Heart left ventricle (tissue), 16 donors: ENCODE data around the gene CCNJL. TPM values are rescaled to one million over a fixed set of nuclear protein-coding genes. Genes with fewer than 3 reads are reported as not detected.

Experiments
- ATAC-seq, 4 donors: fragments of 200-7000 bp; cut with Tn5 transposase; one replicate each; pipeline ENCODE4 v1.9.1; 2020 to 2022; ENCODE audit warnings: moderate library complexity in 4 of 4, mild to moderate bottlenecking in 3 of 4, moderate number of reproducible peaks in 1 of 4
- DNase-seq, 5 donors: peaks; one replicate each; pipeline ENCODE4 v3.0.0-alpha.2; 2020
- H3K27ac ChIP-seq, 12 donors: fragments of 200-600 bp; sonication (generic) in 4 of 12; one replicate each; pipeline versions ENCODE4 v1.5.0 to v1.8.0; 2016 to 2022; ENCODE audit warnings: mild to moderate bottlenecking in 2 of 12
- H3K27me3 ChIP-seq, 9 donors: fragments of 200-600 bp; sonication (generic) in 2 of 9; one replicate each; pipeline versions ENCODE4 v1.5.1 to v1.8.0; 2016 to 2022; ENCODE audit warnings: mild to moderate bottlenecking in 3 of 9
- H3K36me3 ChIP-seq, 9 donors: fragments of 200-600 bp; sonication (generic) in 2 of 9; one replicate each; pipeline versions ENCODE4 v1.5.0 to v1.8.0; 2018 to 2022; ENCODE audit warnings: mild to moderate bottlenecking in 2 of 9
- H3K4me1 ChIP-seq, 12 donors: fragments of 200-600 bp; sonication (generic) in 4 of 12; one replicate each; pipeline versions ENCODE4 v1.5.0 to v1.8.0; 2016 to 2022; ENCODE audit warnings: mild to moderate bottlenecking in 3 of 12
- H3K4me3 ChIP-seq, 12 donors: fragments of 200-600 bp; sonication (generic) in 4 of 12; one replicate each; pipeline versions ENCODE4 v1.5.0 to v1.8.0; 2017 to 2022; ENCODE audit warnings: mild to moderate bottlenecking in 9 of 12, moderate library complexity in 4 of 12
- H3K9me3 ChIP-seq, 12 donors: fragments of 200-600 bp; sonication (generic) in 4 of 12; one replicate each; pipeline versions ENCODE4 v1.5.0 to v1.8.0; 2016 to 2022; ENCODE audit warnings: mild to moderate bottlenecking in 1 of 12
- POLR2A ChIP-seq, 2 donors: fragments of 450-650 bp; IDR thresholded peaks; one replicate each; pipeline ENCODE4 v1.6.1; 2017; ENCODE audit warnings: antibody characterized with exemption in 2 of 2, mild to moderate bottlenecking in 2 of 2, moderate library complexity in 2 of 2
- WGBS, 4 donors: extraction: QIAGEN DNeasy Blood & Tissue Kit in 2 of 4; methylation state at CpG; one replicate each; pipeline versions ENCODE4 v1.1.5 to v1.1.7; 2013 to 2018; 5-methylcytosine and 5-hydroxymethylcytosine counted together
- intact Hi-C, 10 donors: fragments of 100-400 bp; cut with DNase I; formaldehyde crosslinking; loops; one replicate each; pipeline versions ENCODE4 v1.11.1 to v1.14.2; 2022
- polyA plus RNA-seq, 2 donors: library from polyadenylated mRNA; stranded (reverse); fragments of 200-250 nt; gene quantifications; one replicate each; pipeline ENCODE4 v1.2.3, GENCODE V29; 2013
- total RNA-seq, 9 donors: library from RNA; depleted of rRNA in 2 of 9; stranded (reverse); fragments of >200 nt in 2 of 9; fragmentation: NEBNext Ultra II Directional in 3 of 9; extraction: Animal tissue kit (Norgen Biotek cat#: 25700) in 3 of 9; gene quantifications; one replicate each; pipeline versions ENCODE4 v1.1.0 to v1.2.4, GENCODE V29; 2016 to 2023
- TF ChIP-seq, protein P1 (sequence below), 12 donors: fragments of 200-600 bp; sonication (generic) in 4 of 12; IDR thresholded peaks; one replicate each; pipeline versions ENCODE4 v1.5.0 to v1.8.0; 2018 to 2022; ENCODE audit warnings: antibody characterized with exemption in 12 of 12, mild to moderate bottlenecking in 5 of 12
- donor health status: ischemic (EF 13 %, LVEDD 7.1; RV severe dilation, severe dysfunction).
- donor health status: healthy with polysubstance abuse.
- donor health status: DM: no; HTN: yes; CAD: no.
- donor health status: DM: no; HTN: no; CAD: no.
- donor health status: ischemic (EF 25% LVEDD 6.9; RV normal size, moderate dysfunction).
- donor health status: ischemic (EF 25% LVEDD 5.7; RV mildly dilated, moderate dysfunction).
- donor health status: healthy.
- donor health status: DM: yes; HTN: yes; CAD: no.
- donor health status: ischemic (EF 35%, LVEDD 5.7; RV mildly dilated, moderate dysfunction).
- donor health status: nonischemic (EF 11% LVEDD 7.7; RV severe dilation, severe dysfunction).
- donor health status: DM: yes; HTN: yes; CAD: no.
- donor health status: PGD.
- donor health status: ischemic (EF 29% LVEDD 5.4; RV normal size, mild dysfunction).
- donor health status: nonischemic (EF 23%, LVEDD 6.1; RV moderate dilation, normal function).

CCNJL gene
- total and polyA plus RNA-seq, 11 donors = 3.5 to 12.4 (median 7.2) TPM

DNA sequence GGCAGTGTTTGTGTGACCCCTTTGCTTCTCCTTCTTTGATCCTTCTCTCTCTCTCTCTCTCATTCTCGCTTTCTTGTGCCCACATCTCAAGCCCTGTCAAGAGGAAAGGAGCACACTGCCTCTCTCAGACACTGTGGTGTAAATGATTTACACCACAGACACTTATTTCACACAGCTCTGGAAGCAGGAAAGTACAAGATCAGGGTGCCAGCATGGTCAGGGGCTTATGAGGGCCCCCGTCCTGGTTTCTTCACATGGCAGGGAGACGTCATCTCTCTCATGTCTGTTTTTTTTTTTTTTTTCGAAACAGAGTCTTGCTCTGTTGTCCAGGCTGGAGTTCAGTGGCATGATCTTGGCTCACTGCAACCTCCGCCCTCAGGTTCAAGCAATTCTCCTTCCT, 76.6 kb downstream of the CCNJL start:
- intact Hi-C loops = no loop called here
- WGBS, 4 donors = 84 to 93% (median 92%) methylated on average over 5 of the region's 5 CpGs
- Histone ChIP-seq H3K27ac (no peak overlapping the region), H3K4me1 (peaks cover 0 to 5% (median 0%) of the 10 kb centered on the region in 12 donors), H3K9me3 (no peaks in the 10 kb centered on the region), H3K4me3 (no peak overlapping the region), H3K27me3 (no peaks in the 10 kb centered on the region), H3K36me3 (no peaks in the 10 kb centered on the region)
- ATAC-seq (no peak), DNase-seq (no peak)
- TF ChIP-seq, protein P1, sequence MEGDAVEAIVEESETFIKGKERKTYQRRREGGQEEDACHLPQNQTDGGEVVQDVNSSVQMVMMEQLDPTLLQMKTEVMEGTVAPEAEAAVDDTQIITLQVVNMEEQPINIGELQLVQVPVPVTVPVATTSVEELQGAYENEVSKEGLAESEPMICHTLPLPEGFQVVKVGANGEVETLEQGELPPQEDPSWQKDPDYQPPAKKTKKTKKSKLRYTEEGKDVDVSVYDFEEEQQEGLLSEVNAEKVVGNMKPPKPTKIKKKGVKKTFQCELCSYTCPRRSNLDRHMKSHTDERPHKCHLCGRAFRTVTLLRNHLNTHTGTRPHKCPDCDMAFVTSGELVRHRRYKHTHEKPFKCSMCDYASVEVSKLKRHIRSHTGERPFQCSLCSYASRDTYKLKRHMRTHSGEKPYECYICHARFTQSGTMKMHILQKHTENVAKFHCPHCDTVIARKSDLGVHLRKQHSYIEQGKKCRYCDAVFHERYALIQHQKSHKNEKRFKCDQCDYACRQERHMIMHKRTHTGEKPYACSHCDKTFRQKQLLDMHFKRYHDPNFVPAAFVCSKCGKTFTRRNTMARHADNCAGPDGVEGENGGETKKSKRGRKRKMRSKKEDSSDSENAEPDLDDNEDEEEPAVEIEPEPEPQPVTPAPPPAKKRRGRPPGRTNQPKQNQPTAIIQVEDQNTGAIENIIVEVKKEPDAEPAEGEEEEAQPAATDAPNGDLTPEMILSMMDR (IDR thresholded peaks at IDR 0.05) = no peak
- no peak for TF ChIP-seq POLR2A (IDR thresholded peaks at IDR 0.05)

DNA sequence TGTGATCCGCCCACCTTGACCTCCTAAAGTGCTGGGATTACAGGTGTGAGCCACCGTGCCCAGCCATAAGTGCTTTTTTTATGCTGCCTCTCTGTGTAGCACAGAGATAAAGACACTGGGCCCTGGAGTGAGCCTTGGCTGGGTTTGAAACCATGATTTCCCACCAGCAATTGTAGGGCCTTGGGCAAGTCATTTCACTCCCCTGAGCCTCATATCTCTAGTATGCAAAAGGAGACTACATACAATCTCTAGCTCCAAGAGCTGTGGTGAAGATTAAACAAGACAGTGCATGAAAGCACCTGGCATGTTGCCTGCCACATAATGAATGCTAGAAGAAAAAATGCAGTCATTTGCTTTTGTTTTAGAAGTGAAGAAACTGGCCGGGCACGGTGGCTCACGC, 79.1 kb downstream of the CCNJL start:
- no peaks in the 10 kb centered on the region for H3K27me3 ChIP-seq
- peaks cover 0 to 5% (median 0%) of the 10 kb centered on the region in 12 donors for H3K4me1 ChIP-seq
- no peaks in the 10 kb centered on the region for H3K9me3 ChIP-seq
- H3K4me3 ChIP-seq = no peak overlapping the region
- no peak for TF ChIP-seq POLR2A (IDR thresholded peaks at IDR 0.05)
- TF ChIP-seq, protein P1 (IDR thresholded peaks at IDR 0.05) = no peak
- H3K36me3 ChIP-seq = no peaks in the 10 kb centered on the region
- intact Hi-C loops = no loop called here
- ATAC-seq (no peak), DNase-seq (no peak)
- peak overlapping the region in 3 of 12 donors; percentile 44 to 64 (median 58) for H3K27ac ChIP-seq
- WGBS, 4 donors = 77 to 87% (median 85%) methylated on average over 5 of the region's 5 CpGs

DNA sequence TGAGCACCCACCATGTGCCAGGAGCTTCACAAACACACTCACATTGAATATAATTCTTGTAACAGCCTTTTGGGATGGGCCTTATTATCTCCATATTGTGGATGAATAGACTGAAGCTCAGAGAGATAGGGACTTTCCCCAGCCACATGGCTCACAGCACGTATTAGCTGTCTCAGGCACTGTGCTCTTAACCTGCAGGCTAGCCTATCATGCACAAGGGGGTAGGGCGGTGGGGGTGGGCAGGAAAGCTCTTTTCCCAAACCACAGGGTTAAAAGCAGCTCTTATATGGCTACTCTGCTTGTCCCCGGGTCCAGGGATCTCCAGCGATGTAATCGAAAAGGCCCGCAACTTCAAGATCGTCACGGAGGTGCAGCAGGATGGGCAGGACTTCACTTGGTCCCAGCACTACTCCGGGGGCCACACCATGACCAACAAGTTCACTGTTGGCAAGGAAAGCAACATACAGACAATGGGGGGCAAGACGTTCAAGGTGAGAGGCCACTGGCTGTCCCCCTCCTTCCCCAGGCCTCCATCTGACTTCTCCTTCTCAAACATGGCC, 80.5 kb downstream of the CCNJL start:
- TF ChIP-seq POLR2A (IDR thresholded peaks at IDR 0.05) = no peak
- TF ChIP-seq, protein P1 (IDR thresholded peaks at IDR 0.05) = no peak
- 80 to 93% (median 83%) methylated on average over 10 of the region's 10 CpGs for WGBS, 4 donors
- Histone ChIP-seq H3K36me3 (no peaks in the 10 kb centered on the region), H3K4me3 (no peak overlapping the region), H3K27ac (no peak overlapping the region), H3K9me3 (no peaks in the 10 kb centered on the region), H3K4me1 (peaks cover 0 to 5% (median 0%) of the 10 kb centered on the region in 12 donors), H3K27me3 (no peaks in the 10 kb centered on the region)
- intact Hi-C loops = no loop called here
- DNase-seq (no peak), ATAC-seq (no peak)

DNA sequence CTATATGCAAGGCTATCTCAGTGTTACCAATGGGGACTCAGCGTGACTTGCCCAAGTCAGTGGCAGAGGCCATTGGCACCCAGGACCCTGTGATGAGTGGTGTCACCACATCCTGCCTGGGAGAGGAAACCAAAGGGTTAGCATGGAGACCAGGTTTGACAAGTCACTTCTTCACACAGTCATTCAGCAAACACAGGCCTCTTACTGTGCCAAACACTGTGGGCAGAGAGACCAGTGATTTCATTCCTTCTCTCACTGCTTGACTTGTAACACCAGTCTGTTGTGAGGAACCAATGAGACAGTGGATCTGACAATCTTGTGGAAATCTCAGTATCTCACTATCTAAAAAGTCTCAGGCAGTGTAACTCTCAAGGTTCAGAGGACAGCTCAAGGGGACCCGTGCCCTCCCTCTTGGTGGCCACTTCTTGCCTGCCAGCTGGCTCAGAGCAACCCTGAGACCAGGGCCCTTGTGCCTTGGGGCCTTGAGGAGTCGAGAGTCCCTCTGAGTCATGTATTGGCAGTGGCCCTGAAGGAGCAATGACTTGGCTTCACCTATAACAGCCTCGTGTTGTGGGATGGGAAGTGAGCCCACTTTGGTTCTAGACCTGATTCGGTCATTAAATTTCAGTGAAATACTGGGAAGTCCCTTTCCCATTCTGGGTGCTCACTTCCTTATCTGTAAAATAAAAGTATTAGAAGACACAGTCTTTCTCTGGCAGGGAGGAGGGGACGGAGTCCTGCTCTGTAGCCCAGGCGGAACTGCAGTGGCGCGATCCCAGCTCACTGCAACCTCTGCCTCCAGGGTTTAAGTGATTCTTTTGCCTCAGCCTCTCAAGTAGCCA, 81.5 kb downstream of the CCNJL start:
- no peaks in the 10 kb centered on the region for H3K9me3 ChIP-seq
- H3K4me1 ChIP-seq = peaks cover 0 to 5% (median 0%) of the 10 kb centered on the region in 12 donors
- 78 to 85% (median 81%) methylated on average over 9 of the region's 9 CpGs for WGBS, 4 donors
- TF ChIP-seq, protein P1 (IDR thresholded peaks at IDR 0.05) = no peak
- no peak for TF ChIP-seq POLR2A (IDR thresholded peaks at IDR 0.05)
- DNase-seq (no peak), ATAC-seq (peak in 2 of 4 donors; percentile 20 to 33)
- no peaks in the 10 kb centered on the region for H3K36me3 ChIP-seq
- H3K27me3 ChIP-seq = no peaks in the 10 kb centered on the region
- no peak overlapping the region for H3K4me3 ChIP-seq
- H3K27ac ChIP-seq = no peak overlapping the region
- intact Hi-C loops = no loop called here
